ENCODE measurements around the gene KRTAP10-12. TPM values are rescaled to one million over a fixed set of nuclear protein-coding genes. Genes with fewer than 3 reads are reported as not detected.
"Not testable (repeated sequence)": the region's sequence is repeated elsewhere in the genome, so short reads cannot be mapped to it uniquely, and the experiment has no call there.

KRTAP10-12 gene
- total RNA-seq, 1 experiment from 2014 or later = not detected

GRCh38 chr21:44681861-44682579, 15.0 kb upstream of the KRTAP10-12 start, which contains the start of gene KRTAP12-1:
Gene KRTAP12-1 (minus strand): TSS chr21:44682163. CDS start chr21:44682123, 40 bp downstream.
- DNase-seq = no peak
- Histone ChIP-seq H3K79me2 (ENCODE audit: low read length) (no peaks in the 10 kb centered on the region), H3K27me3 (ENCODE audit: low read length) (no peaks in the 10 kb centered on the region), H3K9ac (ENCODE audit: low read length) (no peak within 1 kb of the TSS), H3K4me3 (ENCODE audit: low read length) (no peak within 1 kb of the TSS), H2AFZ (ENCODE audit: low read length) (no peak within 1 kb of the TSS), H3K9me2 (replicated peaks; ENCODE audit: insufficient read depth, low read length) (no peaks in the 10 kb centered on the region), H3K36me3 (ENCODE audit: insufficient read depth, low read length) (no peaks in the 10 kb centered on the region), H3K27ac (ENCODE audit: low read length) (no peak within 1 kb of the TSS), H3K9me3 (ENCODE audit: low read length) (no peaks in the 10 kb centered on the region), H3K4me1 (ENCODE audit: low read length) (no peaks in the 10 kb centered on the region), H3K4me2 (ENCODE audit: low read depth, low read length, poor library complexity, severe bottlenecking) (no peak within 1 kb of the TSS), H4K20me1 (ENCODE audit: insufficient read depth, low read depth, low read length) (no peaks in the 10 kb centered on the region)

- H2AFZ ChIP-seq (ENCODE audit: low read length) = no peak overlapping the region
- no peak overlapping the region for H3K4me3 ChIP-seq (ENCODE audit: low read length)
- no peaks in the 10 kb centered on the region; the same call in 1 of the 2 replicates for H4K20me1 ChIP-seq (ENCODE audit: insufficient read depth, low read depth, low read length)
- no peak for DNase-seq
- peaks cover 6% of the 10 kb centered on the region for H3K4me1 ChIP-seq (ENCODE audit: low read length)
- H3K4me2 ChIP-seq (ENCODE audit: low read depth, low read length, poor library complexity, severe bottlenecking) = no peak overlapping the region
- no peak overlapping the region for H3K27ac ChIP-seq (ENCODE audit: low read length)
- H3K9me3 ChIP-seq (ENCODE audit: low read length) = no peaks in the 10 kb centered on the region
- no peak overlapping the region for H3K9ac ChIP-seq (ENCODE audit: low read length)
- no peaks in the 10 kb centered on the region for H3K79me2 ChIP-seq (ENCODE audit: low read length)
- H3K27me3 ChIP-seq (ENCODE audit: low read length) = no peaks in the 10 kb centered on the region
- H3K9me2 ChIP-seq (replicated peaks; ENCODE audit: insufficient read depth, low read length) = no peaks in the 10 kb centered on the region
- H3K36me3 ChIP-seq (ENCODE audit: insufficient read depth, low read length) = no peaks in the 10 kb centered on the region
Observed at GRCh38 chr21:44682580-44683151, 14.3 kb upstream of the KRTAP10-12 start.

- H3K27ac ChIP-seq (ENCODE audit: low read length) = no peak overlapping the region
- no peak overlapping the region for H3K4me2 ChIP-seq (ENCODE audit: low read depth, low read length, poor library complexity, severe bottlenecking)
- H3K79me2 ChIP-seq (ENCODE audit: low read length) = no peaks in the 10 kb centered on the region
- no peak for DNase-seq
- H3K9ac ChIP-seq (ENCODE audit: low read length) = no peak overlapping the region
- no peaks in the 10 kb centered on the region; the same call in 1 of the 2 replicates for H4K20me1 ChIP-seq (ENCODE audit: insufficient read depth, low read depth, low read length)
- no peaks in the 10 kb centered on the region for H3K36me3 ChIP-seq (ENCODE audit: insufficient read depth, low read length)
- no peaks in the 10 kb centered on the region for H3K9me3 ChIP-seq (ENCODE audit: low read length)
- H3K4me3 ChIP-seq (ENCODE audit: low read length) = no peak overlapping the region
- no peaks in the 10 kb centered on the region for H3K9me2 ChIP-seq (replicated peaks; ENCODE audit: insufficient read depth, low read length)
- no peaks in the 10 kb centered on the region for H3K27me3 ChIP-seq (ENCODE audit: low read length)
- peaks cover 13% of the 10 kb centered on the region for H3K4me1 ChIP-seq (ENCODE audit: low read length)
- H2AFZ ChIP-seq (ENCODE audit: low read length) = no peak overlapping the region
Observed at GRCh38 chr21:44684077-44684476, 12.9 kb upstream of the KRTAP10-12 start.

GRCh38 chr21:44684483-44684882, 12.5 kb upstream of the KRTAP10-12 start:
- no peaks in the 10 kb centered on the region for H3K79me2 ChIP-seq (ENCODE audit: low read length)
- H3K27ac ChIP-seq (ENCODE audit: low read length) = no peak overlapping the region
- no peak for DNase-seq
- no peaks in the 10 kb centered on the region; the same call in 1 of the 2 replicates for H4K20me1 ChIP-seq (ENCODE audit: insufficient read depth, low read depth, low read length)
- no peak overlapping the region for H3K4me2 ChIP-seq (ENCODE audit: low read depth, low read length, poor library complexity, severe bottlenecking)
- no peaks in the 10 kb centered on the region for H3K9me2 ChIP-seq (replicated peaks; ENCODE audit: insufficient read depth, low read length)
- no peak overlapping the region for H2AFZ ChIP-seq (ENCODE audit: low read length)
- H3K9me3 ChIP-seq (ENCODE audit: low read length) = no peaks in the 10 kb centered on the region
- no peak overlapping the region for H3K9ac ChIP-seq (ENCODE audit: low read length)
- no peaks in the 10 kb centered on the region for H3K27me3 ChIP-seq (ENCODE audit: low read length)
- no peaks in the 10 kb centered on the region for H3K36me3 ChIP-seq (ENCODE audit: insufficient read depth, low read length)
- no peak overlapping the region for H3K4me3 ChIP-seq (ENCODE audit: low read length)
- peaks cover 13% of the 10 kb centered on the region for H3K4me1 ChIP-seq (ENCODE audit: low read length)

- not testable (repeated sequence) for DNase-seq; H2AFZ ChIP-seq (ENCODE audit: low read length); H3K4me3 ChIP-seq (ENCODE audit: low read length)
Observed at GRCh38 chr21:44685050-44685449, 11.9 kb upstream of the KRTAP10-12 start.

GRCh38 chr21:44686000-44686781, 10.8 kb upstream of the KRTAP10-12 start:
- no peaks in the 10 kb centered on the region for H3K9me3 ChIP-seq (ENCODE audit: low read length)
- DNase-seq = no peak
- no peaks in the 10 kb centered on the region for H3K27me3 ChIP-seq (ENCODE audit: low read length)
- H3K79me2 ChIP-seq (ENCODE audit: low read length) = no peaks in the 10 kb centered on the region
- no peak overlapping the region for H3K4me2 ChIP-seq (ENCODE audit: low read depth, low read length, poor library complexity, severe bottlenecking)
- H2AFZ ChIP-seq (ENCODE audit: low read length) = no peak overlapping the region
- peaks cover 13% of the 10 kb centered on the region for H3K4me1 ChIP-seq (ENCODE audit: low read length)
- H3K9me2 ChIP-seq (replicated peaks; ENCODE audit: insufficient read depth, low read length) = no peaks in the 10 kb centered on the region
- no peaks in the 10 kb centered on the region for H3K36me3 ChIP-seq (ENCODE audit: insufficient read depth, low read length)
- H3K27ac ChIP-seq (ENCODE audit: low read length) = no peak overlapping the region
- no peak overlapping the region for H3K9ac ChIP-seq (ENCODE audit: low read length)
- no peak overlapping the region for H3K4me3 ChIP-seq (ENCODE audit: low read length)
- no peaks in the 10 kb centered on the region; the same call in 1 of the 2 replicates for H4K20me1 ChIP-seq (ENCODE audit: insufficient read depth, low read depth, low read length)

More at GRCh38 chr21:44685050-44685449, 11.9 kb upstream of the KRTAP10-12 start:
- H3K36me3 ChIP-seq (ENCODE audit: insufficient read depth, low read length); H3K4me2 ChIP-seq (ENCODE audit: low read depth, low read length, poor library complexity, severe bottlenecking); H3K9ac ChIP-seq (ENCODE audit: low read length); H4K20me1 ChIP-seq (ENCODE audit: insufficient read depth, low read depth, low read length); H3K79me2 ChIP-seq (ENCODE audit: low read length); H3K27me3 ChIP-seq (ENCODE audit: low read length); H3K9me3 ChIP-seq (ENCODE audit: low read length); H3K27ac ChIP-seq (ENCODE audit: low read length); H3K9me2 ChIP-seq (replicated peaks; ENCODE audit: insufficient read depth, low read length): not testable (repeated sequence)
- peaks cover 13% of the 10 kb centered on the region for H3K4me1 ChIP-seq (ENCODE audit: low read length)

GRCh38 chr21:44686843-44687561, 10.0 kb upstream of the KRTAP10-12 start:
- Histone ChIP-seq H3K4me2 (ENCODE audit: low read depth, low read length, poor library complexity, severe bottlenecking) (no peak overlapping the region), H3K27ac (ENCODE audit: low read length) (no peak overlapping the region), H3K4me3 (ENCODE audit: low read length) (no peak overlapping the region), H3K27me3 (ENCODE audit: low read length) (no peaks in the 10 kb centered on the region), H2AFZ (ENCODE audit: low read length) (no peak overlapping the region), H3K79me2 (ENCODE audit: low read length) (no peaks in the 10 kb centered on the region), H4K20me1 (ENCODE audit: insufficient read depth, low read depth, low read length) (no peaks in the 10 kb centered on the region; the same call in 1 of the 2 replicates), H3K9me3 (ENCODE audit: low read length) (no peaks in the 10 kb centered on the region), H3K36me3 (ENCODE audit: insufficient read depth, low read length) (no peaks in the 10 kb centered on the region), H3K4me1 (ENCODE audit: low read length) (peaks cover 13% of the 10 kb centered on the region), H3K9me2 (replicated peaks; ENCODE audit: insufficient read depth, low read length) (no peaks in the 10 kb centered on the region), H3K9ac (ENCODE audit: low read length) (no peak overlapping the region)
- DNase-seq = no peak
